ENCODE results near the gene COLQ.

Gene COLQ

GRCh38 chr3:15519096-15519495 lies 2.4 kb downstream of the COLQ start:
- DNase-seq, result no peak

DNA sequence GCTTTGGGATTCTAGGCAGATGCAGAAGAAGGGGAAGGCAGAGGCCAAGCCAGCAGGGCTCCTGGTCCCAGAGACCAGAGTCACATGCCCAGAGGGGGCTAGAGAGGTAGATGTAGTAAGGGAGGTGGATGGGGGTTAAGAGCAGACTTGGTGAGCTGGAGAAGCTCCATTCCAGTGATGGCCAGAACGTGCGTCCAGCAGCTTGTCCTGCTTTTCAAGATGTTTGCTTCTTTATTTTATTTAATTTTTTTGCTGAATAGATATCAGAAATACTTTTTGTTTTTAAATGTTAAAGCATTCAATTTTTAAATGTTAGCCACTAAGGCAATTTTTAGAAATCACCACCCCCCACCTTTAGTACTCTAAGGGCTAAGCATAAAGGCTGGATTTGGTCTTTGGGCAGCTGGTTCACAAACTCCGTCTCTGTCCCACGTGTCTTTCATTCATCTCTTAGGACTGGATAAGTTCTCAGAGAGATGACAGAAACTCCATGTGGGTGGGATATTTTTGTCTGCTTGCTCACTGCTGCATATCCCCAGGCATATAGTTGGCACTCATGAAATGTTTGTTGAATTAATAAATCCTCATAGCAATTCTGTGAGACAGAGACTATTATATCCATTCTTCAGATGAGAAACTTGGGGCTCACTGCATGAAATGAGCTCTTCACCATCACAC lies 6.7 kb downstream of the COLQ start:
- DNase-seq, result no peak

GRCh38 chr3:15513810-15514662 lies 7.5 kb downstream of the COLQ start:
- no peak for DNase-seq

DNA sequence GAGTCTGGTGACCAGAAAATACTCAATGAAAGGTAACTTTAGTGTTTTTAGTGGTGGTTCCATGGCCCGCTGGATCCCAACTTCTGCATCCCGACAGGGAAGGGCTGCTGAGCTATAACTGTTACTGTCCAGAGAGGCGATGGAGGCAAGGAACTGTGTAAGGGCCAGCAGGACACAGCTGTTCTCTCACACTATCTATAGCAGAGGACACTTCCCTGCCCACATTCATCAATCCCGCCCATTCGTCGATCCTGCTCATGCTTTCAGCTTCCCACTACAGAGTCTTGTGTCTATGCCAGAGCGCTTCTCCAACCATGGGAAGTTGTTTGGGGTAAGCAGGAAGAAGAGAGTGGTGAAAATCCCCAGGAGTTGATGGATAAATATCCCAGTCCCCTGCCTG lies 8.4 kb downstream of the COLQ start:
- DNase-seq, result no peak

- no peak for DNase-seq
These were observed 9.3 kb downstream of the COLQ start for GRCh38 chr3:15512166-15512565.

DNA sequence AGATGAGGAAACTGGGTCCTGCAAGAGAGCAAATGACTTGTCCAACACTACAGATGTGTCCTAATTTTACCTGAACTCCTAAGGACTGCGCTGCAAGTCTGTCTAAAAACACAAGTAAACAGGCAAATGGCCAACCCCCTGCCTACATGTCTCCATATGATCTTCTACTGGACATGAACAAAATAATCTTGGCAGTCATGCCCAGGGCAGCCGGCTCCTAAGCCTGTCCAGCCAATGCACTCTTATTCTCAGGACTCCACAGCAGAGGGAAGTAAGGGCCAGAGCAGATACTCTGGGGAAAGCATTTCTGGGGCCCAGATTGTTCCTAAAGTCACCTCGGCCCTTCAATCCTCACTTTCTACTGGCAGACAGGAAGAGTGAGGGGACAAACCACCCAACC lies 10.3 kb downstream of the COLQ start:
- no peak for DNase-seq

DNA sequence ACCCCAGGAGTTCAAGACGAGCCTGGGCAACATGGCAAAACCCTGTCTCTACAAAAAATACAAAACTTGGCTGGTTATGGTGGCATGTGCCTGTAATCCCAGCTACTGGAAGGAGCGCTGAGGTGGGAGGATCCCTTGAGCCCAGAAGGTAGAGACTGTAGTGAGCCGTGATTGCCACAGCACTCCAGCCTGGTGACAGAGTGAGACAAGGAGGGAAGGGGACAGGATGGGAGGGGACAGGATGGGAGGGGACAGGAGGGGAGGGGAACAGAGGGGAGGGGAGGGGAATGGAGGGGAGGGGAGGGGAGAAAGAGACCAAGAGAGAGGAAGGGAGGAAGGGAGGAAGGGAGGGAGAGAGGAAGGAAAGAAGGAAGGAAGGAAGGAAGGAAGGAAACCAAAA lies 11.0 kb downstream of the COLQ start:
- DNase-seq, result no peak

DNA sequence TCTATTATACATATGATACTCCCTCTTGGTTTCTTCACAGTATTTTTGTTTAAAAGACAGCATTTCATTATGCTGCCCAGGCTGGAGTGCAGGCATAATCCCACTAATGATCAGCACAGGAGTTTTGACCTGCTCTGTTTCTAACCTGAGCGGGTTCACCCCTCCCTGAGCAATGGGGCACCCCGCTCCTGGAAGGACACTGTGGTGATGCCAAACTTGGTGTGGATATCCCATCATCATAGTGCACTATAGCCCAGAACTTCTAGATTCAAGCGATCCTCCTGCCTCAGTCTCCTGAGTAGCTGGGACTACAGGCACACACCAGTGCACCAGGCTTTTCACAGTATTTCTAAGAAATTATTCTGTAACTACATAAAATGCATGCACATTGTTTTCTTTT lies 14.9 kb downstream of the COLQ start:
- no peak for DNase-seq

GRCh38 chr3:15505479-15506165 lies 15.9 kb downstream of the COLQ start:
- no peak for DNase-seq

GRCh38 chr3:15502616-15503015 lies 18.9 kb downstream of the COLQ start:
- DNase-seq, result no peak

GRCh38 chr3:15501126-15501525 lies 20.4 kb downstream of the COLQ start:
- DNase-seq, result no peak

- no peak for DNase-seq
These were observed 21.3 kb downstream of the COLQ start for GRCh38 chr3:15500107-15500724.

- DNase-seq, result no peak
These were observed 22.0 kb downstream of the COLQ start for GRCh38 chr3:15499536-15499935.

DNA sequence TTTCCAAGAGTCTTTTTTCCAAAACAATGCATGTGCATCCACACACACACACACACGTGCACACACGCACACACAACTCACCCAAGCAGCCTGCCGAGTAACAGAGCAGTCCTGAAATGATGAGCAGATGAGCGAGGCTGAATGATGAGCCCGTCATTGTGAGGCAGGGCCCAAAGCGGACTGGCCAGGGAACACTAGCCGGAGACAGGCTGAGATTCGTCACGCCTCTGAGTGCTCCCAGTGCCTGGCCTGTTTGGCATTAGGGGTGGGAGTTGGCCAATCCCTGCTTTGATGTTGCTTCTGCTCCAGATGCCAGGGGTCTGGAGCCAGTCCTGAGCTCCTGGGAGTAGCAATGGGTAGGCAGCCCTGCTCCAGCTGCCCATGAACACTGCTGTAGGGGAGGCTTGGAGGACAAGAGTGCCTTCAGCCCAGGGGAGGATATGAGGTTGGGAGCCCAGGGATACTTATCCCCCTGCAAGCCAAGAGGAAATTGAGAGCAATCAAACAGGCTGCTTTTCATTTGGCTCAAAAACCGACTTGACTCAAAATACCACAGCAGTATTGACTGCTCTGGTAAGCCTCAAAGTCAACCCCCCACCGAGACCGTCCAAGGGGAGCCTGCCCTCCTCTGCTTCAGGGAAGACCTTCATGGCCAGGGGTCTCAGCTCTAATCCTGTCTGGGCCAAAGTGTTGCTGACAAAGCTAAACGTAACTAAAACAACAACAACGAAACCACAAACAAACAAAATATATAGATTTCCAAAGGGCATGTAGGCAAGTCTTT lies 22.9 kb downstream of the COLQ start:
- DNase-seq, result no peak

- no peak for DNase-seq
These were observed 23.5 kb downstream of the COLQ start for GRCh38 chr3:15497964-15498363.

GRCh38 chr3:15496341-15496664 lies 25.2 kb downstream of the COLQ start:
- no peak for DNase-seq

GRCh38 chr3:15495461-15496340 lies 25.8 kb downstream of the COLQ start:
- DNase-seq, result no peak

- no peak for DNase-seq
These were observed 28.1 kb downstream of the COLQ start for GRCh38 chr3:15493436-15493835.

GRCh38 chr3:15492847-15493360 lies 28.6 kb downstream of the COLQ start:
- DNase-seq, result no peak

- no peak for DNase-seq
These were observed 30.4 kb downstream of the COLQ start for GRCh38 chr3:15491143-15491542.

- DNase-seq, result no peak
These were observed 31.3 kb downstream of the COLQ start for GRCh38 chr3:15490158-15490557.
